Choroid plexus epithelial cell (primary cell): ENCODE results near the gene NOL4L.

Source experiments
- DNase-seq: peaks from one replicate; pipeline ENCODE4 v3.0.0-alpha.2; 2010; ENCODE audit warnings: low read depth
- H3K4me3 ChIP-seq: 2 replicates; pipeline ENCODE4 v1.5.1; 2011; ENCODE audit warnings: low read depth, mild to moderate bottlenecking, control low read depth, low read length, moderate library complexity
- TF ChIP-seq, protein P1 (sequence below): conservative IDR thresholded peaks from 2 replicates; pipeline ENCODE4 v1.5.1; 2011; ENCODE audit warnings: low read depth, mild to moderate bottlenecking, control low read depth, inconsistent platforms, low read length, moderate library complexity

Gene NOL4L

DNA sequence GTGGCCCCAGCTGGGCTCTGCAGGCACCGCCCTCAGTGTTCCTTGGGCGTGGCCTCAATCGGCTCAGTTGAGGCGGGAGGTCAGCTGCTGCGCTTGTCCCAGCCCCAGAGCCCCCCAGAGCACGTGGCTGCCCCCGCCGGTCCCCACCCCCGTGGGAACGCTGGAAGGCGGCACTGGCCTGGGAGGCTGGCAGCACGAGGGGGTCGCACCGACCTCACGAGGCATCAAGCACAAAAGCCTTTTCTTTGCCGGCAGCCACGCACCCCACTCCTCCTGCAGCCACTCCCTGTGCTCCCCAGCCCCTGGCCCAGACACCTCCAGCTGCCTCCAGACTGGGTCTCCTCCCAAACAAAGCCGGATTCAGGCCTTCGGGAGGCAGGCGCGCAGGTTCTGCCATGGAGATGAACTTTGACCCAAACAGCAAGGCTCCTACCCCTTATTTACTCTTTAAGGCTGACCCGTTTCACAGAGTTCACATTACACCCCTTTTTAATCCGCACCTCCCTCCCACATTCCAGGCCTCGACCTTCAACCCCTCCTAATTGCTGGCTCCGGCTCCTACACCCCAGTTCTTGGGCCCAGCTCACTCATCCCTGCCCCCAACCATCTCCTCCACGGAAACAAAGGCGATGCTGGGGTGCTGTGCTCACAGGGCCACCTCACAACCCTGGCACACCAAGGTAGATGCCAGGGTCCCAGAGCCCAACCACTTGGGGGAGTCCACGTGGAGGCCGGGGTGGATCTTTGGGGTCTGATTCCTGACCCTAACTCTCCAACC is 111.7 kb downstream of the NOL4L start:
- no peak for DNase-seq
- peak overlapping the region; percentile 42 for H3K4me3 ChIP-seq
- TF ChIP-seq, protein P1, sequence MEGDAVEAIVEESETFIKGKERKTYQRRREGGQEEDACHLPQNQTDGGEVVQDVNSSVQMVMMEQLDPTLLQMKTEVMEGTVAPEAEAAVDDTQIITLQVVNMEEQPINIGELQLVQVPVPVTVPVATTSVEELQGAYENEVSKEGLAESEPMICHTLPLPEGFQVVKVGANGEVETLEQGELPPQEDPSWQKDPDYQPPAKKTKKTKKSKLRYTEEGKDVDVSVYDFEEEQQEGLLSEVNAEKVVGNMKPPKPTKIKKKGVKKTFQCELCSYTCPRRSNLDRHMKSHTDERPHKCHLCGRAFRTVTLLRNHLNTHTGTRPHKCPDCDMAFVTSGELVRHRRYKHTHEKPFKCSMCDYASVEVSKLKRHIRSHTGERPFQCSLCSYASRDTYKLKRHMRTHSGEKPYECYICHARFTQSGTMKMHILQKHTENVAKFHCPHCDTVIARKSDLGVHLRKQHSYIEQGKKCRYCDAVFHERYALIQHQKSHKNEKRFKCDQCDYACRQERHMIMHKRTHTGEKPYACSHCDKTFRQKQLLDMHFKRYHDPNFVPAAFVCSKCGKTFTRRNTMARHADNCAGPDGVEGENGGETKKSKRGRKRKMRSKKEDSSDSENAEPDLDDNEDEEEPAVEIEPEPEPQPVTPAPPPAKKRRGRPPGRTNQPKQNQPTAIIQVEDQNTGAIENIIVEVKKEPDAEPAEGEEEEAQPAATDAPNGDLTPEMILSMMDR, result no peak

DNA sequence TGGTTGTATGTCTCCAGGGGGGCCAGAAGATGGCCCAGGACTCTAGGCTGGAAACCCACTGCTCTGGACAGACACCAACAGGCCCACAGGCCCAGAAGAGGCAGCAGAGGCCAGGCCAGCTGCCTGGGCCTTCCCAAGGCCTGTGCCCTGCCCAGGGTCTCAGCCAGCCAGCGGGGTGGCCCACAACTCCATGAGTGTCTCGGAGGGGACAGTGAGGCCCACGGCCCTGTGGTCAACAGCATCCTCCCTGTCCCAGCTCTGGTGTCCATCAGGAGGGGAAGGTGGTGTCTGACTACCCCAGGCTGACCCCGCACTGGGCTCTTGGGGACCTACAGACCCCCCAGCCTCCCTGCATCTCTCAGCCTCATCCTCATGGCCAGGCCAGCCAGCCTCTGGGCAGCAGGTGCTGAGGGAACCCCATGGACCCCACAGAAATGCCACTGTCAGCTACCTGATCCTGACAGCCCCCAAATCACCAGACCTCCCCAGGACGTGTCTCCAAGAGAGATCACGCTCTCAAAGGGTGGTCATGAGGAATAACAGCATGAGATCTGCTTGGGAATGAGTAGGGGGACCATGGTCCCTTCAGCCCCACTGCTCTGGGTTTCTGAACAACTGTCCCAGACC is 112.4 kb downstream of the NOL4L start:
- H3K4me3 ChIP-seq, result no peak overlapping the region
- DNase-seq, result no peak
- TF ChIP-seq, protein P1, result no peak

DNA sequence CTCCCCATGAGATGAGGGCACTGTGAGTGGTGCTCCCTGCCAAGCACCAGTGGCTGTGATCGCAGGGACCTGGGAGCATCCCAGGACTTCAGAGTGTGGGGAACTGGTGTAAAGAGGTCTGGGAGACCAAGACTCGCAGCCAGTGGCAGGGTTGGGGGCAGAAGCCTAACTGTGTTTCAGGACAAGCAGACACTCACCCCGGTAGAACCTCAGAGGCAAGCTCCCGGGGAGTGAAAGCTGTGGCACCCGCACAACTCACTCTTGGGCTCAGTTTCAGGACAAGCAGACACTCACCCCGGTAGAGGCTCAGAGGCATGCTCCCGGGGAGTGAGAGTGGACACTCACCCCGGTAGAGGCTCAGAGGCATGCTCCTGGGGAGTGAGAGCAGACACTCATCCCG is 114.2 kb downstream of the NOL4L start:
- TF ChIP-seq, protein P1, result no peak
- H3K4me3 ChIP-seq, result no peak overlapping the region
- DNase-seq, result peak; percentile 32

DNA sequence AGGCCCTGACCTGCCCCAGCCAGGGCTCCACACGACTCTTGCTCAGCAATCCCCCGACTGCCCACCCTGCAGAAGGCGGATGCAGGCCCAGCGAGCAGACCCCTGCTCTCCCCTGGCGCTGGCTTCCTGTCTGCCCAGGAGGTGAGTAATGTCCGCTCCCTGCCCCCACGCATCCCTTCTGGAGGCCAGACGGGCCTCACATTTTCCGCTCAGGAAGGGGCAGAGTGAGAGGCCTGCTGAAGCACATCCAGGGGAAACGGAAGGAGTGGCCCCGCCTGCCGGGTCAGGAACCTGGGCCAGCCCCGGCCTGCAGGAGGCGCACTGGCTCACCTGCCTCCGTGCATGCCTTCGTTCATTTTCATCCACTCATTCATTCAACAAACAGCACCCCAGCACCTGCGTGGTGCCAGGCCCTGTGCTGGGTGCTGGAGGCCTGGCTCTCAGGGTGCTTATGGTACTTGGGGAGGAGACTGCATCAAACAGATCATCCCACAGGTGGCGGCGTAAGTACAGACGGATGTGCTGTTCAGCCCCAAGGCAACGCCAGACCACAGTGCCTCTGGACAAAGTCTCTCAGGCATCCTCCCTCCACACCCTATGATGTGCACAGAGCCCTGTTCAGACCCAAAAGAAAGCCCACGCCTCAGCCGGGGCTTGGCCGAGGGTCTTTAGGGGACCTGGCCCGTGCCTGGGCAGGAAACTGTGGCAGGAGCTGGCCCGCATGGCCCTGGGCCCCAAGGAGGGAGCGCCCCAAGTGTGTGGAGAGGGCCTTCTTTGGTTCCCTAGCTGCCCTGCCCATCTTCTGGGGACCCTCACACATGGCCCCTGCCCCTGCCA is 114.9 kb downstream of the NOL4L start:
- TF ChIP-seq, protein P1, result peak; percentile 76
- DNase-seq, result peak; percentile 93
- no peak overlapping the region for H3K4me3 ChIP-seq

DNA sequence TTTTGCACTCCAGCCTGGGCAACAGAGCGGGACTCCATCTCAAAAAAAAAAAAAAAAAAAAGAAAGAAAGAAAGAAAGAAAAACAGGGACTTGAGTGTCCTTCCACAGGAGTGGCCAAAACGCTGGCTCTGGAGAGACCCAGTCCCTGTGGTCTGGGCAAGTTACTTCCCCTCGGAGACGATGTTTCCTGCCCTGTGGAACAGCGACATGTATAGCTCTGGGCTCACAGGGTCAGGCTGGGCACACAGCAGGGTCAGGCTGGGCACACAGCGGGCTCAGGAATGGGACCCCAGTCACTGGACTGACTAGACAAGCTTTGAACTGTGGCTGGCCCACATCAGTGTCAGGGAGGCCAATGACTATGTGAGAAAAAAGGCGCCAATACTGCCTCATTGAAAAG is 116.3 kb downstream of the NOL4L start:
- DNase-seq, result no peak
- TF ChIP-seq, protein P1, result no peak
- no peak overlapping the region for H3K4me3 ChIP-seq

DNA sequence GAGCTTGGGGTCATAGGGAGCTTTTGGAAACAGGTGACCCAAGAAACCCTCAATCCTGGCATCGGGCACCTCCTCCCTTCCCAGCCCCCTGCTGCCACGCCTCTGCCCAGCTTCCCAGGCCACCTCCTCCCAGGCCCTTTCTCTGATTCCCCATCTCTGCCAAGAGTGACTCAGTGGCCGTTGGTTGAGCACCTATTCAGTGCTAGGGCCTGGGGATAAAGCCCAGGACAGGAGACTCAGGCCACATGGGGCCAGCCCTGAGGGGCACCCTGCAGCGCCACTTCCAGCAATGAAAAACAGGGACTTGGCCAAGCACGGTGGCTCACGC is 116.9 kb downstream of the NOL4L start:
- no peak for DNase-seq
- no peak overlapping the region for H3K4me3 ChIP-seq
- TF ChIP-seq, protein P1, result no peak
